ENCODE measurements around the gene ARL15.
"Not testable (repeated sequence)": the region's sequence is repeated elsewhere in the genome, so short reads cannot be mapped to it uniquely, and the experiment has no call there.

The ARL15 gene

GRCh38 chr5:54062958-54063357 is 247.4 kb downstream of the ARL15 start:
- Histone ChIP-seq H3K9ac (no peak overlapping the region), H2AFZ (no peak overlapping the region), H3K9me3 (ENCODE audit: control insufficient read depth, low read length) (no peaks in the 10 kb centered on the region), H3K4me1 (no peaks in the 10 kb centered on the region), H3K4me2 (ENCODE audit: low read length) (no peak overlapping the region), H3K27ac (no peak overlapping the region), H3K79me2 (no peaks in the 10 kb centered on the region), H3K27me3 (ENCODE audit: control insufficient read depth, insufficient read depth, low read length) (no peaks in the 10 kb centered on the region), H3K36me3 (ENCODE audit: control insufficient read depth, insufficient read depth, low read length) (no peaks in the 10 kb centered on the region), H3K4me3 (ENCODE audit: low read depth, low read length) (no peak overlapping the region)
- no peak for TF ChIP-seq CTCF (IDR thresholded peaks at IDR 0.05)

- not testable (repeated sequence) for H3K36me3 ChIP-seq (ENCODE audit: control insufficient read depth, insufficient read depth, low read length); H3K9me3 ChIP-seq (ENCODE audit: control insufficient read depth, low read length); H3K4me2 ChIP-seq (ENCODE audit: low read length); H3K4me1 ChIP-seq; H3K4me3 ChIP-seq (ENCODE audit: low read depth, low read length); H3K9ac ChIP-seq; H2AFZ ChIP-seq; H3K79me2 ChIP-seq; H3K27ac ChIP-seq; H3K27me3 ChIP-seq (ENCODE audit: control insufficient read depth, insufficient read depth, low read length)
Observed at GRCh38 chr5:54060919-54061318, 249.5 kb downstream of the ARL15 start.

DNA sequence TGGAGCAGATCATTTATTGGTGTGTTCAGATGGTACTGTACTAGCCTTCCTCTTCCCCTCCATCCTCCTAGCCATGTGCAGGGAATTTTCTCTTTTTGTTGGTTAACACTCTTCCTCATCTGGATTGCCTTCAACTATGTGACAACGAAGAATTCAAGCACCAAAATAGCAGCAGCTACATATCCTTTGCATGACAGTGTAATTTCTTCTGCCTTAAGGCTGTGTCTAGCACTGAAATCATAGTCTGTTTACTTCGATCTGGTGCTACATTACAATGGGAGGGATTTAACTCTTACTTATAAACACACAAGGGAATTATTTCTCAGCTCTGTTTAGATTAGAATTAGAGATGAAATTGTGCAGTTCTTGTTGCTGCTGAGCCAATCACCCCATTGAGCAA is 260.4 kb downstream of the ARL15 start:
- Histone ChIP-seq H2AFZ (no peak overlapping the region), H3K9me3 (ENCODE audit: control insufficient read depth, low read length) (no peaks in the 10 kb centered on the region), H3K4me2 (ENCODE audit: low read length) (no peak overlapping the region), H3K27me3 (ENCODE audit: control insufficient read depth, insufficient read depth, low read length) (no peaks in the 10 kb centered on the region), H3K4me1 (no peaks in the 10 kb centered on the region), H3K4me3 (ENCODE audit: low read depth, low read length) (no peak overlapping the region), H3K36me3 (ENCODE audit: control insufficient read depth, insufficient read depth, low read length) (no peaks in the 10 kb centered on the region), H3K79me2 (no peaks in the 10 kb centered on the region), H3K27ac (no peak overlapping the region), H3K9ac (no peak overlapping the region)
- TF ChIP-seq CTCF (IDR thresholded peaks at IDR 0.05), result no peak

GRCh38 chr5:54049144-54049543 is 261.2 kb downstream of the ARL15 start:
- H3K27me3 ChIP-seq (ENCODE audit: control insufficient read depth, insufficient read depth, low read length), result no peaks in the 10 kb centered on the region
- no peak for TF ChIP-seq CTCF (IDR thresholded peaks at IDR 0.05)
- no peaks in the 10 kb centered on the region for H3K4me1 ChIP-seq

DNA sequence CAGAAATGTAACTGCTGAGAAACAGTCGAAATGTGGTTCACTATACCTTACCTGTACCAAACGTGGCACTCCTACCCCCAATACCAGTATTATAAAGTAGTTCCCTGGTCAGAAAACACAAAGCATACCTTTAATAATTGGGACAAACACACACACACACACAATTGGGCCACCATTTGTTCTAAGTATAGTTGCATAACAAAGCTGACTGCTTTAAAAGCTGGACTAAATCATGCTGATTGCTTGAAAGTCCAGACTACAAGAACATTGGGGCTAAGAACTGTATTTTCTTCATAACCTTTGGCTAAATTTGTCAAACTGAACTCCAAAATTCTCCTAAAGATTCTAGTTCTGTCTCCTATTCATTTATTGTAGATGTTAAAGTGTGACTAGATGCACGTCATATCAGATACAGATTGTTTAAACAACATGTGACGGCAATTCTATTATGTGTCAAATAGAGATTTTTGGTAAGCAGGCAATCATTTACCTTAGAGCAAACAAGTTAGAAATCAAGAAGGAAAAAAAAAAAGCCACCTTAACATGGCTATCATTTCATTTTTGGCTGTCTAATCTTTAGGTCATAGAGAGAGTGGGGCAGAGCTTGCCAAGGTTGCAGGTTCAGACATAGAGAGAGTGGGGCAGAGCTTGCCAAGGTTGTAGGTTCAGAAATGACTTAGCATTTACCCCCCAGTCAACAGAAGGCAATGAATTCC is 265.1 kb downstream of the ARL15 start:
- TF ChIP-seq CTCF (IDR thresholded peaks at IDR 0.05), result no peak
- H3K27ac ChIP-seq, result no peak overlapping the region

More at GRCh38 chr5:54049144-54049543, 261.2 kb downstream of the ARL15 start:
- no peak overlapping the region for H3K4me2 ChIP-seq (ENCODE audit: low read length)
- no peak overlapping the region for H3K27ac ChIP-seq
- H3K4me3 ChIP-seq (ENCODE audit: low read depth, low read length), result no peak overlapping the region
- no peak overlapping the region for H2AFZ ChIP-seq
- H3K79me2 ChIP-seq, result no peaks in the 10 kb centered on the region
- no peaks in the 10 kb centered on the region for H3K36me3 ChIP-seq (ENCODE audit: control insufficient read depth, insufficient read depth, low read length)
- no peak overlapping the region for H3K9ac ChIP-seq
- no peaks in the 10 kb centered on the region for H3K9me3 ChIP-seq (ENCODE audit: control insufficient read depth, low read length)

GRCh38 chr5:54044276-54044675 is 266.1 kb downstream of the ARL15 start:
- not testable (repeated sequence) for H2AFZ ChIP-seq; H3K4me3 ChIP-seq (ENCODE audit: low read depth, low read length); H3K4me1 ChIP-seq; H3K79me2 ChIP-seq; H3K9me3 ChIP-seq (ENCODE audit: control insufficient read depth, low read length); H3K27ac ChIP-seq; H3K27me3 ChIP-seq (ENCODE audit: control insufficient read depth, insufficient read depth, low read length); H3K9ac ChIP-seq; H3K4me2 ChIP-seq (ENCODE audit: low read length); H3K36me3 ChIP-seq (ENCODE audit: control insufficient read depth, insufficient read depth, low read length)

More for the DNA sequence above, 265.1 kb downstream of the ARL15 start:
- H3K27me3 ChIP-seq (ENCODE audit: control insufficient read depth, insufficient read depth, low read length), result no peaks in the 10 kb centered on the region
- H2AFZ ChIP-seq, result no peak overlapping the region
- no peak overlapping the region for H3K4me3 ChIP-seq (ENCODE audit: low read depth, low read length)
- H3K4me2 ChIP-seq (ENCODE audit: low read length), result no peak overlapping the region
- H3K36me3 ChIP-seq (ENCODE audit: control insufficient read depth, insufficient read depth, low read length), result no peaks in the 10 kb centered on the region
- no peaks in the 10 kb centered on the region for H3K4me1 ChIP-seq
- no peak overlapping the region for H3K9ac ChIP-seq
- no peaks in the 10 kb centered on the region for H3K79me2 ChIP-seq
- H3K9me3 ChIP-seq (ENCODE audit: control insufficient read depth, low read length), result no peaks in the 10 kb centered on the region

Data from parathyroid adenoma (tissue), 2 donors.